GM21423 (cell line): ENCODE measurements around the gene GNAT1.
"Not testable (repeated sequence)": the region's sequence is repeated elsewhere in the genome, so short reads cannot be mapped to it uniquely, and the experiment has no call there.

Experiments
- ATAC-seq: cut with Tn5 transposase; IDR thresholded peaks from one replicate; pipeline ENCODE4 v1.9.1; 2021; ENCODE audit warnings: mild to moderate bottlenecking, moderate library complexity; ENCODE audit not compliant: unreplicated experiment

Gene GNAT1

DNA sequence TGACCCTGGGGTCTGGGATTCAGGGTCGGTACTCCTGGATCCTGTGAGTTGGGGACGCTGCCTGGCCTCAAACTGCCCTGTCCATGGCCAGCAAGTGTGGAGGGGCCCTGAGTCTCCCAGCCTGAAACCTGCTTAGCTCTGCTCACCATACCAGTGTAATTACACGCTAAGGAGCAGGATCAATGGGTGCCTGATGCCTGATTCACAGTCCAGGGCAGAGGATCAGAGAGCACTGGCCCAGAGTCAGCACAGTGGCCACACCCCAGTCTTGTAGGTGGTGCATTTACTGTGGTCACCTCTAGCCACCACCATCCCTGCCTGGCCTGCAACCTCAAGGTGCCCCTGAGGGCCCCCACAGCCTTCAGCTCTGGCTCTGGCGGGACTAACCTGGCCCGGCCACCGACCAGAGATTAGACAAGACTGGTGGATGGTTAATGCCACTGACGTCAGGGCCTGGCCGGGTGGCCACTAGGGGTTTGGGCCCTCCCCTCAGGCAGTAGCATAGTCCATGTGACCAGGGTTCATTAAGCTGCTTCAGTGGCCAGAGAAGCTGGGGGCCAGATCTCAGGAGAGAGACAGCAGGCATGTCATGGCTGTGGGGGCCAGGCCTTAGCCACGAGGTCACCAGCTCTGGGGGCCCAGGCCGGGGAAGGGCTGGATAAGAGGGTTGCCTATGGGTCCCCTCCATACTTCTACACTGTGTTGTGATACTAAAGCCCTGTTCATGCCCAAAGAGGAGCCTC lies 10.3 kb downstream of the GNAT1 start:
- ATAC-seq: no peak

DNA sequence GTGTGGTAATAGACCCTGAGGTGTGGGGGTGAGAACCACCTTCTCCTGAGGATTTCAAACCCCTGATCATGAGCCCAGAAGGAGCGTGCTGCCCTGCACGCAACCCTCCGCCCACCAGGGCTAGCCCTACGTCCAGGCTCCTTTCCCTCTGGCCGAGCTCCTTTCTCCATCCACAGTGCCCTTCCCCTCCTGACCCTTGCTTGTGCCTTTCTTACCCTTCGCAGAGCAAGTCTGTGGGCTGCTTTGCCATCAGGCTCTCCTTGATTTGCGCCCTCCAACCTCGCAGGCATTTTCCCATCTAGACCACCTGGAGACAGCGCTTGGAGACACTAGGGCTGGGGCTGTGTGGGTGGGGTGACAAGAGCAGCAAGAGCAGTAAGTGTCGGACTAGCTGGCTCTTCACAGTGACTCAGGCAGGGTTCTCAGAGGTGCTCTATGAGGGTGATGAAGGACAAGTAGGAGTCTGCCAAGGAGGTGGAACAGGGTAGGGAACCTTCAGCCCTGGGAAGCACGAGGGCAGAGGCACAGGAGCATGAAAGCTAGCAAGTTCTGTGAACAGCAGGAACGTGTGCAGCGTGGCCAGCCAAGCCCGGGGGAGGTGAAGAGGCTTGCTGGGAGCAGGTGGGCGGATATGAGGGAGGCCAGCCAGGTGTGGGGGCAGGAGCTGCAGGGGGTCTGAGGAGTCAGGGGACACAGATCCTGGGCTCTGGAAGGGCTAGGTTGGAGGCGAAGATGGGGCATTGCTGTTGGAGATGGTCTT lies 11.1 kb downstream of the GNAT1 start:
- no peak for ATAC-seq

DNA sequence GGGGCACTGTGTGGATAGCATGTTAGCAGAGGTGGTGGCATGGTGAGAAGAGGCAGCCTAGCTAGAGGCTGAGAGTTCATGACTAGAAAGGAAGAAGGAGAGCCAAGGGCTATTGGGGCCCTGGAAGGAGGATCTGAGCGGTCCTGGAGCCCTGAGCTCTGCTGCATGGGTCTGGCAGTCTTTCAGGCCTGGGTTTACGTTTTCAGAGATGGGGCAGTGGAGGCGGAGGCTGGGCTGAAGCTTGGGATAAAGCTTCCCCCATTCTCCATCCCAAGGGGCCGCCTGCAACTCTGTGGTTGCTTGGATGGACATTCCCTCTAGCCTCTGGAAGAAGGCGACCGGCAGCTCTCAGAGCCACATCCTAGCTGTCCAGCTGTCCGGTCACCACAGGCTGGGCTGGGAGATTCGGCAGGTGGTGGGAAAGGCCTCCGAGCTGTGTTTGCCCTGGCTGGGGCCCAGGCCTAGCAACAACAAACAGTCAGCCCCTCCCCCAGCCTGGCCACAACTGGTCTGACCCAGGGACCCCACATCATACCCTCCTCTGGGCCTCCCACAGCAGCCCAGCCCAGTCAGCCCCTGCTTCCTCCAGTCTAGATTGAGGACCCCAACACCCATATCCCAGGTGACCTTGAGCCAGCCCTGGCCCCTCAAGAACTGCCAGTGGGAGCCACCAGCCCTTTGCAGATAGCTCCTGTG lies 11.9 kb downstream of the GNAT1 start:
- ATAC-seq: no peak

DNA sequence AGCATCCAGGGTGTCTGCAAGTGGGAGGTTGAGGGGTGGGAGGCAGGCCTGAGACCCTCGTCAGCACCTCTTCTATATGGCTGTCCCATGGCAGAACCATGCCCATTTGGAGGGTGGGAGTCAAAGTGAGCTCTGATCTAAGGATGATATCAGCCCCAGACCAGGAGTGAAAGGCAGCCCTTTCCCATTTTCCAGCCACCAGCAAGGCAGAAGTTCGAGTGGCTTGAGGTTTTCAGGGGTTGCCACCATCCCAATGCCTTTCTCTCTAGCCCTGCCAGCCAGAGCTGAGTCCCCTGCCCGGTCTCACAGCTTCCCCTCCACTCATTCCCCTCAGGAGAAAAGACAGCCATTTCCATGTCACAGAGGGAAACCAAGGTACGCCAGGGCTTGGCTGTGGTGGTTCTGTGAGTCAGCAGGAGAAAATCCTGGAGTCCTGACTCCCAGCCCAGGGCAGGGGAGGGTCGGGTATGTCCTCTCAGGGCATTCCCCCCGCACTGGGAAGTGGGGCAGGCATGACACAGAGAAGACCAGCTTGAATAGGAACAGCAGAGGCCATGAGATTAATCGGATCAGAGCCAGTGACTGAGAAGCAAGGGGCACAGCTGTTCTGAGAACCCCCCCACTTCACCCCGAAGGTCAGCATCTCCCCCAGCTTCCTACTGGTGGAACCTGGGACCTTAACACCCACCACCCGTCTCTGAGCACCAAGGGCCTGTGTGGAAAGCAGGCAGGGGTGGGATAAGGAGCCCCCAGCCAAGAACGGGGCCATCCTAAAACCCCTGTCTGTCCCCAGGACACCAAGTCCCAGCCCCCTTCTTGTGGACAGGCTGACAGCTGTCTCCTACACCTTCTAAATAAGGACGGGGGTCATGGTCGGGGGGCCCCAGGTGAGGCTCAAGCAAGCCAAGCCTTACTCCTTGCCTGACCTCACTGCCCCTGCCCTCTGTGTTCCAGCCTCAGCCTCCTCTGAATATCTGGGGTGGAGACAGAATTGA lies 12.7 kb downstream of the GNAT1 start:
- no peak for ATAC-seq

DNA sequence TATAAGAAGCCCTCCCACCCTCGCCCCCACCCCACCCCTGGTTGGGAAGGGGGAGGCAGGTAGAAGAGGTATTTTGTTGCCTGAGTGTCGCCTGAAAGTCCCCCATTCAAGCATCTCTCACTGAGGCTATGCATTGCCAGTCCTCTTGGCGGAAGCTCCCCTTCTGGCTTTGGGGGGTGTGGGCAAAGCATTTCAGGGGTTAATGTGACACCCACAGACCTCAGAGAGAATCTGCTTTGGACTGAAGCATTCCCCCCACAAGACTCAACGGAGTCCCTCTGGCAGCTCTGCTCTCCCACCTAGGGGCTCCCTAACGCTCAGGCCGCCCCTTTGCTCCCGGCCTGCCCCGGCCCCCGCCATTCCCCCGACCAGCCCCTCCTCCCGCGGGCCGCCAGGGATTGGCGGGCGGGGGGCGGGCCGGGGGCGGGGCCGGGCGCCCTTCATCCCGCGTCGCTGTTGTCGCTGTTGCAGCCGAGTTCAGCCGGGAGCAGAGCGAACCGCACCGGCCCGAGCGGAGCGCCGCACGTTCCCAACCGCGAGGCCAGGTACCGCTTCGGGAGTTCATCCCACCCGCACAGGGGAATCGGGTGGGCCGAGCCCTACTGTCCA lies 13.5 kb downstream of the GNAT1 start, which contains the start of gene SLC38A3:
Gene SLC38A3 (plus strand): TSS at position 468 of the 609 bp plus-strand sequence. CDS start 8,929 bp downstream, outside the sequence.
- no peak for ATAC-seq

DNA sequence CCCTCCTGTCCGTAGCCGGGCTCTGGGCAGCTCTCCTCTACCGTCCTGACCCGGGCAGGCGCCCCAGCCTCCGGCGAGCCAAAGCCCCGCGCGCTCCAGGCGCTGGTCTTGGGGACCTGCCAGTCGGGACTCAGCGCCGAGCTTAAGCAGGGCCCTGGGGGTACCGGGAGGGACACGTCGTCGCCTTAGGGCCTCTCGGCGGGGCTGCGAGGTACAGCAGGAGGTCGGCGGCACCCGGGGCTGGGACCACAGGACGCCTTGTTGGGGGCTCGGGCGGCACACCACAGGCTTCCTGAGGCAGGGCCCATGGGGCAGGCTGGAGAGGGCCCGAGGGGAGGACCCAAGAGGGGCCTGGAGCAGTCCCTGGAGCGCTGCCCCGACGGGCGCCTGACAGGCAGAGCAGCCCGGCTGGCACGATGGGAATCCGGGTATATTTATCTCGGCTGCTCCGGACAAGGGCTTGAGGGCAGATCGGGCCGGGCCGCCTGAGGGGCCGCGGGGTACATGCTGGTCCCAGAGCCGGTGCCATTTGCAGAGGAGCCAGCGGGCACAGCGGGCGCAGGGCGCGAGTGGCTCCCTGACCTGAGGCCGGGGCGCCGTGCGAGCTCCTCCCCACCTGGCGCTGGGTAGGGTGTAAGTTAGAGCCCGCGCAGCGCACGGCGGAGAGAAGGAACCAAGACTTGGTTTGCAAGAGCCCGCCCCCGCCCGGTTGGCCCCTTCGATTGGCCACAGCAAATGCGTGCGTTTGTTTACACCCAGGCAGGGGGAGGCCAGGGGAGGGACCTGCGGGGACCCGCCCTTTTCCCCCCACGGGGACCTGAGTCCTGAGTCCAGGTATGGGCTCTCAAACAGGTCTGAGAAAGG lies 14.2 kb downstream of the GNAT1 start:
- no peak for ATAC-seq

DNA sequence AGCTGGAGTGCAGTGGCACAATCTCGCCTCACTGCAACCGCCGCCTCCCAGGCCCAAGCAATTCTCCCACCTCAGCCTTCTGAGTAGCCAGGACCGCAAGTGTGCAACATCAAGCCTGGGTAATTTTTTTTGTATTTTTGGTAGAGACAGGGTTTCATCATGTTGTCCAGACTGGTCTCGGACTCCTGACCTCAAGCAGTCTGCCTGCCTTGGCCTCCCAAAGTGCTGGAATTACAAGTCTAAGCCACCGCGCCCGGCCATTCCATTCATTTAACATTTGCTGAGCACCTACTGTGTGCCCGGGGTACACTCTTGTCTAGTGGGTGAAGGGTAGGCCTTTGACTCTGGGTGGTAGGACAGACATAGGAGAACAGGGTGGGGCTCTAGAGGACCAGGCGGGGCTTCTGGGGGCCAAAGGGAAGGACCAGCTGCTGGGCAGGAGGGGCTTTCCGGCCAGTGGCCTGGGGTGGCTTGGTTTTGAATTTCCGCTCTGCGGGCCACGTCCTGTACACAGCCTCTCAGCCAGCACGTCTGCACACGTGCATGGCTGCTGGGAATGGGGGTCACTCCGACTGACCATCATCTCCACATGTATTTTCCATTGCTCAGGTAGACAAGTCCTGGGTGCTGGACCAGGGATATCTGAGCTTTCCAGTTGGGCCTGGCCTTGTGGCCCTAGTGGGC lies 16.1 kb downstream of the GNAT1 start:
- no peak for ATAC-seq

DNA sequence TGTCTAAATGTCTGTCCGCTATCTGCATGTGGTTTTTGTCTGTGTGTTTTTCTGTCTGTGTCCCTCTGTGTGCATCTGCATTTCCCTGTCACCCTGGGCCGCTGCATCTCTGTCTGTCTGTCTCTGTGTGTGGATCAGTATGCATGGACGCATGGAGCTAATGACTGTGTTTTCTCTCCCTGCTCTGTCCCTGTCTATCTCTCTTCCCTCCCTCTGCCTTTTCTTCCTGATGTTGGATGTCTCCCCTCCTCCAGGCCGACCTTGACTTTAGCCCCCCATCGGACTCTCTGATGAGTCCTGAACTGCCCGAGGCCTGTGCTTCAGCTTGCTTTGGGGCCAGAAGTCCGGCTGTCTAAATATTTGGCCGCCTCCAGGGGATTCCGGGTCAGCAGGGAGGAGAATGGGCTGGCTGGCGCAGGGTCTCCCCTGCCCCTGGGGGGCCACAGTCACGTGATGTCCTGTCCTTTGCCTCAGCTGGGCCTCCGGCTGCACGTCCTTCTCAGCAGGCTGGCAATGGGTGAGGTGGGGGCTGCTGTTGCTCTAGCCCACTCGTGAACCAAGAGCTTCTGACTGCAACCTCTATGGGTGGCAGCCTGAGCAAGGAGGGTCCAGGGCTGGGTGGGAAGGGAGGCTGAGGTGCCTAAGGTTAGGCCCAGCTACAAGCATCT lies 17.4 kb downstream of the GNAT1 start:
- ATAC-seq: no peak

DNA sequence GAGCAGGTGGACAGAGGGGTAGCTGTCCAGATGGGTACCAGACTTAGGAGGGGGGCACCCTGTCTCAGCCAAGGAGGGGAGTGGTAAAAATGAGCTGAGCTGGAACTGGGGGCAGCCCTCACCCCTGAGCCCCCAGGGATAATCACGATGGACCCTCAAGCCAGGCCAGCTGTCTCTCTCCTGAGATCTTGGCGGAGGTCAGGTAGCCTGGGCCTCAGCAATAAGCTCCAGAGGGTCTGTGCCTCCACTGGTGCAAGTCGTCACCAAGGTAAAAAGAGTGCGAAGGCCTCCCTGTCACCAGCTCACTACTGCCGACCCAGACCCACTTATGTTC lies 18.7 kb downstream of the GNAT1 start:
- ATAC-seq: no peak

DNA sequence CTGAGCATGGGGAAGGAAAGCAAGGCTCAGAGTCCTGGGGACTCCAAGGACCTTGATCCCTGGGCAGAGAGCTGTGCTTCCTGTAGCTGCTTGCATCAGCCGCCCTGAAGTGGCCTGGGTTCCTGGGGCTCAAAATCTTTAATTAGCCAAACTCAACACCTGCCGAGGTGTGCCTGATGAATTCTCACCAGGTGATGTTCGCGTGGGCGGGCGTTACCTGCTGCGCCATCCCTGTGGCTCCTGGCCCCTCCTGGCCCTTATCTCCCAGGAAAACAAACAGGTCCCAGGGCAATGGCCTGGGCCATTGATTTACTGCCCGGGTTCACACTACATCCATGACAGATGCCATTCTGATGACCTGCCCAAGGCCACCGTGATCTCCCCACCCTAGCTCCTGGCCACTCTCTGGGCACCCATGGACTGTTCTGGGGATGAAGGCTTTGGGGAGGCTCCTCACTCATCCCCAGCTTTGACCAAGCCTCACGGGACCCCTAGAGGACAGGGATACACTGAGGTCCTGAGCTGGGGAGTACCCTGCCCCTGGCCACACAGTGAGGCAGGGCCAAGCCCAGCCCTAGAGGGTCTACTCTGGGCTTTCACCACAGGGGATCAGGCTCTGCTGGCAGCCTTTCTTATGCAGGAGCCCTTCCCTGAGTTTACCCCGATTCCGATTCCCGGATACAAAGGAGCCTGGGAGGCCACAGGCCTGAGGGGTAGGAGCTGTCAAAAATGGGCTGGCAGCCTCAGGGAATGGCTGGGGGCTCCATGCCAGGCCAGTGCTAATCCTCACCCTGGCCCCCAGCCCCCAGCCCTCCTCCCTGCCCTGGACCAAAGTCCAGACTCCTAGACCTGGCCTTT lies 19.3 kb downstream of the GNAT1 start:
- ATAC-seq: no peak

DNA sequence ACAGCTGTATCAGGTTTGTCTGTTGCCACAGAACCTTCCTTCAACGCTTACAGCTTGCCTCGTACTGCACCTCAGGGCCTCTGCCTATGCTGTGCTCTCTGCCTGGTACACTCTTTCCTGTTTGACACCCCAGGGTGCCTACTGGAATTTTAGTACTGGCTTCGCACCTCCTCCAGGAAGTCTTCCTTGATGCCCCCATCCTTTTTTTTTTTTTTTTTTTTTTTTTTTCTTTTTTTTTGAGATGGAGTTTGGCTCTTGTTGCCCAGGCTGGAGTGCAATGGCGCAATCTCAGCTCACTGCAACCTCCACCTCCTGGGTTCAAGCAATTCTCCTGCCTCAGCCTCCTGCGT lies 19.9 kb downstream of the GNAT1 start:
- not testable (repeated sequence) for ATAC-seq

DNA sequence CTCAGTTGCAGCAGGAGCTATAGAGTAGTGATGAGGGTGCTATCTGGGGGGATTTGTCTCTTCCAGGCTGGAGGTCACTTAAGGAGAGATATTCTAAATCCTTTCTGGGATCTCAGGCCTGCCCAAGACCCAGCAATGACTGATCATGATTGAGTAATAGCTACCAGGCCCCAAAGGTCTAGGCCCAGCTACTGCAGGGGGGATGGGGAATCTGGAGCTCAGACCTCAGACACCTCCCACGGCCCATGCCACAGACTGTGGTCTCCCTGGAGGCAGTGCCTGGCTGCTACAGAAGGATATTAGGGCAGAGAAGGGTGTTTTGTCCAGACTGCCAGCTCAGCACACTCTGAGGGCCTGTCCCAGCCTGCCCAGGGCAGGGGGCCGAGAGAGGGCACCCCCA lies 20.5 kb downstream of the GNAT1 start:
- ATAC-seq: no peak

DNA sequence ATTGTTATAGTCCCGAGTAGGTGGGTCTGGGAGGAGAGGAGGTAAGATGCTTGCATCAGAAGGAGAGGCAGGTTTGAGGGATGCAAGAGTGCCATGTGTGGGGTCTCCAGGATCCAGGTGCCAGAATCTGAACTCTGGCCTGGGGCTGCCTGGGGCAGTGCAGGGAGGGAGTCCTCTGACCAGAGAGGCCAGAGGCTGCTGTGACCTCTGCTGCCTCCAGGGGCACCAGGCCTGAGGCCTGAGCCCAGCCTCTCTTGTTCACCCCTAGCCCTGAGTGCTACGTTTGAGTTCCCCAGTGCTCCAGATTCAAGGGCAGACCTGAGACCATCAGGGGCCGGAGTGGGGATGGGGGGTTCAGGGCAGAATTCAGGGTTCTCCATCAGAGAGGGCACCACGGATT lies 21.1 kb downstream of the GNAT1 start:
- ATAC-seq: no peak

DNA sequence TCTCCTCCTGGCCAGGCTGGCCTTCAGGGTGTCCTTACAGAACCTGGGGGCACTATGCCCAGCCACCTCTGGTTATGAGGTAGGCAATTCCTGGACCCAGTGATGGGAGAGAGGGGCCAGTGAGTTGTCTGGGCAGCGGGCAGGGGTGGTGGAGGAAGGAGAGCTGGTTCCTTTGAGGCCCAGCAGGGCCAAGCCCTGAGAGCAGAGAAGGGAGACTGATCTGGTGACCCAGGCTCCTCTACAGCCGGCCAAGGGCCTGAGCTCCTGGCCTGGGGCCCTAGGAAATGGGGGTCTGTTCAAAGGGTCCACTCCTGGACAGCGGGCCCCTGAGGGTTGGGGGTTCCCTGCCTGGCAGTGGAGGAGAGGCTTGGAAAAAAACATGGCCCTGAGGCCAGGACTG lies 21.6 kb downstream of the GNAT1 start:
- no peak for ATAC-seq

DNA sequence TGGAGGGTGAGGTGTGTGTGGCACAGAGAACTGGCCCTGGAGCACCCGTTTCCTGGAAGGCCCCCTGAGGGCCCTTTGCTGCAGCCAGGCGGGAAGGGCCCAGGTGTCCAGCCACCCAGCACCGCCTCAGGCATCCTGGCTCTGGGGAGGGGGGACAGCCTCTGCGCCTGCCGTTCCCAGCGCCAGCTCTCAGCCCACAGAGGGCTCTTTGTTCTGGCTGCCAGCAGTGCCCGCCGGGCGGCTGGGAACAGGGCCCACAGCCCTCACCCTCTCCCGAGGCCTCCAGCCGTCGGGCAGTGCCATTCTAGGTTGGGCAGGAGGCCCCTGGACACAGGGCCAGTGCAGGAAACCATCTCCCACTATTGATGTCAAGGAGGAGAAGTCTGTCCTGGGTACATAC lies 22.0 kb downstream of the GNAT1 start:
- no peak for ATAC-seq

DNA sequence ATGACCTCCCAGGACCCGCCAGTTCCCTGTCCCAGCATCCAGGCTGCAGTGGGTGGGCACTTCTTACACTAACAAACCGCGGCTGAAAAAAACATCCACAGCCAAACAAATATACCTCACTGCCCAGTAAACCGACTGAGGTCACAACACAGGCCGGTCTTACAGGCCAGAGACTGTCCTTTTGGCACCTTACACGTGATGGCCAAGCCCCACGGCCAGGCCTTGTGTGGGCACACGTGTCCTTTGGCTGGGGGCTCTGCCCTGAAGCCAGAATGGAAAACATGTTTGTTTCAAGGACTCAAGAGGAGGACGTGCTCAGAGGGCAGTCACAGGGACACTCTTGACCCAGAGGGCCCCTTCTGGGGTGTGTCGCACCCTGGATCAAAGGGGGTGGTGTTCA lies 23.4 kb downstream of the GNAT1 start:
- ATAC-seq: no peak

DNA sequence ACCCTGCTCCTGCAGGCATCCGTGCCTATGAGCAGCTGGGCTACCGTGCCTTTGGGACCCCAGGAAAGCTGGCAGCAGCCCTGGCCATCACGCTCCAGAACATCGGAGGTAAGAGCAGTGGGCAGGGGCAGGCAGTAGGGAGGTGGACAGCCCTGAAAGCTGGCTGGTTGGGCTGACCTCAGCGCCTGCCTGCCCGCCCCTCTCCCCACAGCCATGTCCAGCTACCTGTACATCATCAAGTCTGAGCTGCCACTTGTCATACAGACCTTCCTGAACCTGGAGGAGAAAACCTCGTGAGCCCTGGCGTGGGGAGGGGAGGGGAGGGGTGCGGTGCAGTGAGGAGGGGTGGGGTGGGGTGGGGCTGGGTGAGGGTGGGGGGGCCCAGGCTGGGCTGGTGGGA lies 24.1 kb downstream of the GNAT1 start:
- no peak for ATAC-seq
